ENCODE results near the gene CELA2A. TPM values are rescaled to one million over a fixed set of nuclear protein-coding genes. Genes with fewer than 3 reads are reported as not detected.
"Not testable (repeated sequence)": the region's sequence is repeated elsewhere in the genome, so short reads cannot be mapped to it uniquely, and the experiment has no call there.

CELA2A gene
- total RNA-seq, 1 donor: not detected

- no peak for TF ChIP-seq CTCF (IDR thresholded peaks at IDR 0.05; ENCODE audit: insufficient read depth, low read length)
- no peak overlapping the region for H3K4me3 ChIP-seq (ENCODE audit: low read depth, low read length)
- DNase-seq (ENCODE audit: low read depth): no peak
Measured at GRCh38 chr1:15508700-15509487, 52.4 kb downstream of the CELA2A start.

GRCh38 chr1:15509586-15509985 is 53.1 kb downstream of the CELA2A start:
- no peak for TF ChIP-seq CTCF (IDR thresholded peaks at IDR 0.05; ENCODE audit: insufficient read depth, low read length)
- DNase-seq (ENCODE audit: low read depth): no peak
- no peak overlapping the region for H3K4me3 ChIP-seq (ENCODE audit: low read depth, low read length)

- TF ChIP-seq CTCF (IDR thresholded peaks at IDR 0.05; ENCODE audit: insufficient read depth, low read length): no peak
- peak; percentile 13 for DNase-seq (ENCODE audit: low read depth)
- no peak overlapping the region for H3K4me3 ChIP-seq (ENCODE audit: low read depth, low read length)
Measured at GRCh38 chr1:15510611-15511405, 54.3 kb downstream of the CELA2A start.

- DNase-seq (ENCODE audit: low read depth): no peak
- no peak overlapping the region for H3K4me3 ChIP-seq (ENCODE audit: low read depth, low read length)
- TF ChIP-seq CTCF (IDR thresholded peaks at IDR 0.05; ENCODE audit: insufficient read depth, low read length): no peak
Measured at GRCh38 chr1:15513192-15513591, 56.7 kb downstream of the CELA2A start.

- DNase-seq (ENCODE audit: low read depth): no peak
- no peak overlapping the region for H3K4me3 ChIP-seq (ENCODE audit: low read depth, low read length)
- TF ChIP-seq CTCF (IDR thresholded peaks at IDR 0.05; ENCODE audit: insufficient read depth, low read length): no peak
Measured at GRCh38 chr1:15513919-15514318, 57.4 kb downstream of the CELA2A start.

- DNase-seq (ENCODE audit: low read depth): not testable (repeated sequence)
Measured at GRCh38 chr1:15514557-15514956, 58.0 kb downstream of the CELA2A start.

GRCh38 chr1:15515022-15515663 is 58.6 kb downstream of the CELA2A start:
- no peak for TF ChIP-seq CTCF (IDR thresholded peaks at IDR 0.05; ENCODE audit: insufficient read depth, low read length)
- no peak for DNase-seq (ENCODE audit: low read depth)
- H3K4me3 ChIP-seq (ENCODE audit: low read depth, low read length): no peak overlapping the region

More at GRCh38 chr1:15514557-15514956, 58.0 kb downstream of the CELA2A start:
- H3K4me3 ChIP-seq (ENCODE audit: low read depth, low read length): not testable (repeated sequence)
